NCI-H1105 treated with DMSO at 0.1 percent for 48 hours (cell line): Measurements from ENCODE around the gene IMP3.
"Not testable (repeated sequence)": the region's sequence is repeated elsewhere in the genome, so short reads cannot be mapped to it uniquely, and the experiment has no call there.

Experiments
- DNase-seq: peaks from one replicate; lab custom pipeline; 2025; lab: John Stamatoyannopoulos, UW

The IMP3 gene

GRCh38 chr15:75650908-75651809 lies 11.1 kb upstream of the IMP3 start:
- DNase-seq, result no peak

DNA sequence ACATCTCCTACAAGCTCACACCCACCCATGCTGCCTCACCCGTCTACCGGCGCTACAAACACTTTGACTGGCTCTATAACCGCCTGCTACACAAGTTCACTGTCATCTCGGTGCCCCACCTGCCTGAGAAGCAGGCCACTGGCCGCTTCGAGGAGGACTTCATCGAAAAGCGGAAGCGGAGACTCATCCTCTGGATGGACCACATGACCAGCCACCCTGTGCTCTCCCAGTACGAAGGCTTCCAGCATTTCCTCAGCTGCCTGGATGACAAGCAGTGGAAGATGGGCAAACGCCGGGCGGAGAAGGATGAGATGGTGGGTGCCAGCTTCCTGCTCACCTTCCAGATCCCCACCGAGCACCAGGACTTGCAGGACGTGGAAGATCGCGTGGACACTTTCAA lies 9.8 kb upstream of the IMP3 start:
- DNase-seq, result no peak

DNA sequence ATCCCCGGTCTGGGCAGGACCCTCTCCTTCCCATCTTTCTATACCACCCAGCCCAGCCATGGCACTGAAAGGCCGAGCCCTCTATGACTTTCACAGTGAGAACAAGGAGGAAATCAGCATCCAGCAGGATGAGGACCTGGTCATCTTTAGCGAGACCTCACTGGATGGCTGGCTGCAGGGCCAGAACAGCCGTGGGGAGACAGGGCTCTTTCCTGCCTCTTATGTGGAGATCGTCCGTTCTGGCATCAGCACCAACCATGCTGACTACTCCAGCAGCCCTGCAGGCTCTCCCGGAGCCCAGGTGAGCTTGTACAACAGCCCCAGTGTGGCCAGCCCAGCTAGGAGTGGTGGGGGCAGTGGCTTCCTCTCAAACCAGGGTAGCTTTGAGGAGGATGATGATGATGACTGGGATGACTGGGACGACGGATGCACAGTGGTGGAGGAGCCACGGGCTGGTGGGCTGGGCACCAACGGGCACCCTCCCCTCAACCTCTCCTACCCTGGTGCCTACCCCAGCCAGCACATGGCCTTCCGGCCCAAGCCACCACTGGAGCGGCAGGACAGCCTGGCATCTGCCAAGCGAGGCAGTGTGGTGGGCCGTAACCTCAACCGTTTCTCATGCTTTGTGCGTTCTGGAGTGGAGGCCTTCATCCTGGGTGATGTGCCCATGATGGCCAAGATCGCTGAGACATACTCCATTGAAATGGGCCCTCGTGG lies 9.2 kb upstream of the IMP3 start:
- no peak for DNase-seq

DNA sequence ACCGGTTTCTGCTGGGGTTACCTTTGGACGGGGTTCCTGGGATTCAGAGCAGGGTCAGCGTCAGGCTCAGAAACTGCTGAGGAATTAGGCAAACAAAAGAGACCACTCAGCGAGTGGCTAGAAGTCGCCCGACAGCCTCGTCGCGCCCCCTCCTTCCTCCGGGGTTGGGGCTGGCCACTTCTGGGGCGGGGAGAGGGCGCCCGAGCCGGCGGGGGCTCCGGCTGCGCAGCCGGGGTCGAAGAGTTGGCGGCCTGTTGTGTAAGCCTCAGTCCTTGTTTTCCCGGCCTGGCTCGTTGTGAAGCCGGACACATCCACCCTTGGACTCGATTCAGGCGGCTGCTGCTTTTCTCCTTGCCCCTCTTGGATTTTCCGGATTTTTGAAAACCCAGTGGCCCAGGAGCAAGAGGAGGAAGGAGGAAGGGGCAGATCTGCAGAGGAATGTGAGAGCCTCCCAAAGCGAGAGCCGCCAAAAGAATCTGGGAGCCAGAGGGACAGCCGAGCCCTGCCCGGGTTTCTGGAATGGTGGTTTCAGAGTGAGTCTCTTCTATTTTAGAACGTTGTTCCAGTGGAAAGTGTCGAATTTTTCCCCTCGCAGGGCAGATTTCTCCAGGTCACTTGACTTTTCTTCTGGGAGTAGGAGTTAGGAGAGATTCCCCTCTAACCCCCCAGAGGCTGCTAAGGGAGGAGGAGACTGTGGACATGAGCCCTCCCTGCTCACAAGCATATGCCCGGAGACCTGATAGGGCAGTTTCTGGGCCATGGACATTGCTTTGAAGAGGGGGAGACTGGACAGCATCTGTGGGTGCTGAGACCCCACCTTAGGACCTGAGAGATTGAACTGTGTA lies 8.4 kb upstream of the IMP3 start:
- DNase-seq, result no peak

- peak; percentile 3 for DNase-seq
Observed at GRCh38 chr15:75647370-75648155, 7.5 kb upstream of the IMP3 start, which contains the start of gene SNX33. Gene SNX33, plus strand, starts transcription at chr15:75647912. Its CDS starts 1,191 bp downstream, at chr15:75649103.

DNA sequence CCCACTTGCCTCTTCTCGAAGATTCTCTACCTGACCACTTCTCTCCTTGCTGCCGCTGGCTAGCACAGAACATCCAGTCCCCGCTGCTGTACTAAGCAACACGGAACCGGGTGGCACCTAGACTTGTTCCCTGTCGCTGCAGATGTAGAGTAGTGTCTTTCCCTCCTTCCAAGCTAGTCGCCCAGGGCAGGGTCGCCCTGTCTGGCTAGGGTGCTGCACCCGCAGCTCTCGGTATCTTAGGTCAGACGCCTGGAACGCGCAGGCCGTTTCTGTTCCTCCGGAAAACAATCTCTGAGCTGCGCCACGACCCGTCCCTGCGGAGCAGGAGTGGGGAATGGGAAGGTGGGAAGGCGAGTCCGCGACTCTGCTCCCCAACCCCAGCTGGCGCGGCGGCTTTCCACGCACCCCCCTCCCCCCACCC lies 6.9 kb upstream of the IMP3 start:
- peak; percentile 5 for DNase-seq

DNA sequence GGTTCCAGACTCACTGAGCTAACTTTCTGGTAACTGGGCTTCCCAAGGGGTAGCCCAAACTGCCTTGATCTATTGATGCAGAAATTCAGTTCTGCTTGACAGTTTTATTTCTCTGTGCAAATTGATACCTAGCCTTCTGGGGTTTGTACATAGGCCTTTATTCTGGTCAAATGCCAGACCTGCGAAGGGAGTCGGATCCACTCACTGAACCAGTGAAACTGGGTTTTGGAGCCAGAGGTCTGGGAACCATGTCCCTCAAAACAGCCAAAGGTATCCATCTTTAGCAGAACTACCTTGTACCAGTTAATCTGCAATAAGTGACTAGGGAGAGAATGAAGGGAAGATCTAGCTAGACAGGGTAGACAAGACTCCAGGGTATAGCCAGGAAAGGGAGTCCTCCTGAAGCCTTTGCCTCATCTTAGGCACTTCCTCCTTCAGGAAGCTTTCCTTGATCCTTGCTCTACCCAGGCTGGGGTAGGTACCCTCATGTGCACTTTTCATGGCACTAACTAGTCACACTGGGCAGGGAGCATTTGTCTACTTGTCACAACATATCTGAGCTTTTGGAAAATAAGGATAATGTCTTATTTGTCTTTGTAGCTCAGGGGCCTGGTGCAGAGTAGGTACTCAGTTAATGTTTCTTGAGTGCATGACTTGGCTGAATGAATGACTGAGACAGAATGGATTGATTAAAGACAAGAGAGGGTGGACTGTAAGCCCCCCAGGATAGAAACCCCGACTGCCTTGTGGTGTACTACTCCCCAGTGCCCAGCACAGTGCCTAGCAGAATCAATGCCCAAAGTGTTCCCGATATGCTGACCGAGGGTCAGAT lies 6.3 kb upstream of the IMP3 start:
- DNase-seq, result no peak

DNA sequence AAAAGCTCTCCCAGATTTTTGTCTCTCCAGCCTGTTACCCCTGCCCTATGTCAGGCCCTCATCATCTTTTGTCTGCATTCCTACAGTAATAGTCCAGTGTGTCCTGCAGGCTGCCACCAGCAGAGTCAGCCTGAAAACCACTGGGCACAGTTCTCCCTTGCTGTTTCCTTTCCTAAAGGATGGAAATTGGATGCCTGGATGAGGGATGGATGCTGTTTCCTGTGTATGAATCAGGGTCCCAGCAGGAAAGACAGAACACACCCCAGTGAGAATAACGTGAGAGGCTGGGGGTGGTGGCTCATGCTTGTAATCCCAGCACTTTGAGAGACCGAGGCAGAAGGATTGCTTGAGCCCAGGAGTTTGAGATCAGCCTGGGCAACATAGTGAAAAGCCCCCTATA lies 4.4 kb upstream of the IMP3 start:
- DNase-seq, result no peak

DNA sequence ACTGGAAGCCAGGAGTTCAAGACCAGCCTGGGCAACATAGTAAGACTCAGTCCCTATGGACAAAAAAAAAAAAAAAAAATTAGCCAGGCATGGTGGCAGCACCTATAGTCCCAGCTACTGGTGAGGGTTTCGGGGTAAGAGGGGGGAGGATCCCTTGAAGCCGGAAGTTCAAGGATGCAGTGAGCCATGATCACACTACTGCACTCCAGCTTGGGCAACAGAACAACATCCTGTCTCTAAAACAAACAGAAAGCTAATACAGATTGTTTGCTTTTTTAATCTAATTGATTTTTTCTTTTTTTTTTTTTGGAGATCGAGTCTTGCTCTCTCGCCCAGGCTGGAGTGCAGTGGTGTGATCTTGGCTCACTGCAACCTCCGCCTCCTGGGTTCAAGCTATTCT lies 1.6 kb upstream of the IMP3 start:
- no peak for DNase-seq

- no peak for DNase-seq
Observed at GRCh38 chr15:75641179-75641503, 1.1 kb upstream of the IMP3 start.

- DNase-seq, result peak; percentile 58
Observed at GRCh38 chr15:75640483-75641178, 607 bp upstream of the IMP3 start.

GRCh38 chr15:75639191-75639708 lies 774 bp downstream of the IMP3 start:
- no peak for DNase-seq

DNA sequence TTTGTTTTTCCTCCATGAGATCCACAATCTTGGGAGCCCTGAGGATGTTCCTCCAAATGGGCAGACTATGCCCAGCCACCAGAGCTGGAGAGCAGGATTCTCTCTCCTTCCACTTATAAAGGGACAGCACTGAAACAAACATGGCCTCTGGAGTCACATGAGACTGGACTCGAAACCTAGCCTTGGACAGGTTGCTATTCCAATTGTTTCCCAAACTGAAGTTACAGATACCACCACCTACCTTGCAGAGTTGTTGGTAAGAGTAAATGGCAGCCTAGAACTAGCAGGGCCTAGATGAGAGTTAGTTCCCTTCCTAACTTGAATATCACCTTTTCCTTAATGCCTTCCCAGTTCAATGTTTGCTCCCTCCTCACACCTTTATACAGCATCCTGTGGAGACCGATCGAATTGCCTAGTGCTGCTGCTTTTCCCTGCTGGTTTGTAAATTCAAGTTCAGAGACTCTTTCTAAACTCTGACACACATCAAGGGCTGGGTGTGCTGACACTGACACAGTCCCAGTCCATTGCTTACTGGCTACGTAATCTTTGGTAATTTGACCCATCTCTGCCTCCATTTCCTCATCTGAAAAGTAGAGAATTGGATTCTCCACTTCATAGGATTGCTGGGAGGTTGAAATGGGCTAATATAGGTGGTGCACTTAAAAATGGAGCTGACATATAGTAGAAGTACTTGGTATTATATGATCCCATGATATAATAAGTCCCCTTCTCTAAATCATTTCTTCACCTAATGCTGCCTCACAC lies 2.6 kb downstream of the IMP3 start:
- no peak for DNase-seq

DNA sequence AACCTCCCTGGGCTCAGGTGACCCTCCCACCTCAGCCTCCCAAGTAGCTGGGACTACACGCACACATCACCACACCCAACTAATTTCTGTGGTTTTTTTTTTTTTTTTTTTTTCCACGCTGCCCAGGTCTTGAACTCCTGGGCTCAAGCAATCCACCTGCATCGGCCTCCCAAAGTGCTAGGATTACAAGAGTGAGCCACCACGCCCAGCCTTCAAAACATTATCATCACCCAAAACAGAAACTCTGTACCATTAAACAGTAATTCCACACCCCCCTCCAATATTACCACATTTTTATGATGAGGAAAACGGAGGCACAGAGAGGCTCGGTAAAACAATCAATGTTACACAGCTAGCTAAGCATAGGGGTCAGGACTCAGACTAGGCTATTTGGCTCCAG lies 4.0 kb downstream of the IMP3 start:
- DNase-seq, result no peak

DNA sequence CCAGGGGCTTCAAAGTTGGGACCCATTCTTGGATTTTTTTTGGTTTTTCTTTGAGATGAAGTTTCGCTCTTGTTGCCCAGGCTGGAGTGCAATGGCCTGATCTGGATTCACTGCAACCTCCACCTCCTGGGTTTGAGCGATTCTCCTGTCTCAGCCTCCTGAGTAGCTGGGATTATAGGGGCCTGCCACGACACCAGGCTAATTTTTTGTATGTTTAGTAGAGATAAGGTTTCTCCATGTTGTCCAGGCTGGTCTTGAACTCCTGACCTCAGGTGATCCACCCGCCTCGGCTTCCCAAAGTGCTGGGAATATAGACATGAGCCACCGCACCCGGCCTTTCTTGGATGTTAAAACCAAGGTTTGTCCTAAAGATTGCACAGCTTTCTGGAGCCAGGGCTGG lies 6.1 kb downstream of the IMP3 start:
- not testable (repeated sequence) for DNase-seq

DNA sequence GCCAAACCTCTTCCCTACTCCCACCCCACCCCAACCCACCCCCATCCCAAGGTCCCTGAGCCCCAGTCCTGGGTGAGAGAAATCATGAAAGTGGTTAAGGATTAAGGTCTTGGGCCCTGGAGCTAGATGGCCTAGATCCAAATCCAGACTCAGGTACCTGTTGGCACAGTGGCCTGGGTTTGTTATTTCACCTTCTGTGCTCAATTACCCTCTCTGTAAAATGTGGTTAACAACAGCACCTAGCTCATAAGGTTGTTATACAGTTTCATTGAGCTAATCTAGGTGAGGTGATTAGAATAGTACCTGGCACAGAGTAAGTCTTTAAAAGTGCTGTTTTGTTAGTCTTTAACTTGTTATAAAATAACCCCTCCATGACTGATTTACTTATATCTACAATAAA lies 8.1 kb downstream of the IMP3 start:
- no peak for DNase-seq

DNA sequence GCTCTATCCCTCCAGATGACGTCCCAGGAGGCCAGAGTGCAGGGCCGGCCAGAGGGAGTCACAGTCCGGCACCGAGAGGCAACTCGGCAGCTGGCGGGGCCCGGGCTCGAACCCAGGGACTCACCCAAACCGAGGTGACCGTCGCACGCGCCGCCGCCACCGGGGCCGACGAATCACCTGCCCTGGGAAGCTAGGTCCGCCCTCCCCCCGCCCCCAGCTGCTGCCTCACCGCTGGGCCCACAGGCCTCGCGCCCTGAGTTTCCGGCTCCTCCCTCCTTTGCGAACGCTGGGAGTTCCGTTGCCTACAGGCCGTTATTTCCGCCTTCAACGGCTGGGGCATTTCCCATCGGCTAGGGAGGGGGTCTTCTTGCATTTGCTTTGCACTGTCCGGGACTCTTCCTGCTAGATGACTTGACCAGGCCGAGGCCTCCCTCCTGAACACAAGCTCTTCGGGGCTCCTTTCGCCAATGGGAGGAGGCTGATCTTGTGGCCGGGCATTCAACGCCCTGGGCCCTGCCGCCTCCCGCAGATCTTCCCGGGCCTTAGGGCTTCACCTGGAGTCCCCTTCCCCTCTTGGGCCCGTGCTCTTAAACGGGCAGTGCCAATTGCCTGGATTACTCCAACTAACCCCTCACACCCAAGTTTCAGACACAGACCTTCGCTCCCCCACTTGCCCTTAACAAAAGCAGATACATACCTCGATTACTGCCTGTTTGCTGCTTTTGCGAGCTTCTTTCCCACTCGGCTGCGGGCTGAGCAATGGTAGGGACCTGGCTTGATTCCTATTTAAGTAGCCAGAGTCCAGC lies 14.3 kb downstream of the IMP3 start, which contains the start of gene SNUPN:
Gene SNUPN, minus strand, starts transcription at position 184 of the 806 bp plus-strand sequence. CDS start 4,674 bp downstream, outside the sequence.
- peak; percentile 77 for DNase-seq

DNA sequence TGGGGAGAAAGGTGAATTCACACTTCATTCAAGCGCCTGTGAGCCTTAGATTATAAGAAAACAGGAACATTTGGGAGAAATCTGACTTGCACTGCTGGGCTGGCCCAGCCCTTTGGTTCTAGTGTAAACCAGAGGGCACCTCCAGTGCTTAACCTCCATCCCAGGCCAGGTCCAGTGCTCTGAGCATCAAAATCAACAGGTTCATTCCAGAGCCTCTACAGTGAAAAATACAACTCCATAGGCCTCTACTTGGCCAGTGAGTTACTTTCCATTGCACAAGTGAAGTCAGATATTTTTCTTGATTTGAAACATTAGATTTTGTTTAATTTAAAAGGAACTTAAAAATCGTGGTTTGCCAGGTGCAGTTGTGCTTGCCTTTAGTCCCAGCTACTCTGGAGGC lies 17.5 kb downstream of the IMP3 start:
- DNase-seq, result no peak
